Hypothalamus (tissue), 51 donors: ENCODE measurements around the gene CALU.

ENCODE experiments used
- DNase-seq, 51 donors: peaks; one replicate each; lab custom pipeline; 2025; lab: John Stamatoyannopoulos, UW

CALU gene

GRCh38 chr7:128721376-128721775 lies 17.8 kb upstream of the CALU start:
- no peak for DNase-seq

DNA sequence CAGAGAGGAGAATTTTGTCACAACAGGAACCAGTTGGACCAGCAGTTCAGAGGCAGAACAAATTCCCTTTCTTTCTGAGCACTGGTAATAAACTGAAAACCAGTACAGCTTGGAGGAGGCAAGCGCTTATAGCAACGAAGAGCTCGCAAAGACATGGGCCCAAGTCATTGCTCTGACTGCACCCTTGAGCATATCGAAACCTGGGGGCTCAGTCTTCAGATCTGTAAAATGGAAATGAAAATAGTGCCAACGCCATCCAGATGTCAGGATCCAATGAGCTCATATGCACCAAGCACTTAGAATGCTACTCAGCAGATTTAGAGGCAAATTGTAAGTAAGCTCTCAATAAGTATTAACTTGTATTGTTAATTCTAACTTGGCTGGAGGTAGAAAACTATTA lies 14.4 kb upstream of the CALU start:
- no peak for DNase-seq

DNA sequence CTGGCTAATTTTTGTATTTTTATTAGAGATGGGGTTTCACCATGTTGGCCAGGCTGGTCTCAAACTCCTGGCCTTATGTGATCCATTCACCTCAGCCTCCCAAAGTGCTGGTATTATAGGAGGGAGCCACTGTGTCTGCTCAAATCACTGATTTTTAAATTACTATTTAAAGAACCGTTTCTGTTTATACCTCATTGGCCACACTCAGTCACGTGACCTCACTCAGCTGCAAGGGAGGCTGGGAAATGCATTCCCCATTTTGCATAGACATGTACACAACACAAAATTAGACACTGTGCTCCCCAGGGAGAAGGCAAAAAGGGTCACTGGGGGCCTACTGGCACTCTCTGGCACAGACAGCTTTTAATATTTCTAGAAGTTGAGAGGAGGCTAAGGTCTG lies 13.6 kb upstream of the CALU start:
- no peak for DNase-seq

DNA sequence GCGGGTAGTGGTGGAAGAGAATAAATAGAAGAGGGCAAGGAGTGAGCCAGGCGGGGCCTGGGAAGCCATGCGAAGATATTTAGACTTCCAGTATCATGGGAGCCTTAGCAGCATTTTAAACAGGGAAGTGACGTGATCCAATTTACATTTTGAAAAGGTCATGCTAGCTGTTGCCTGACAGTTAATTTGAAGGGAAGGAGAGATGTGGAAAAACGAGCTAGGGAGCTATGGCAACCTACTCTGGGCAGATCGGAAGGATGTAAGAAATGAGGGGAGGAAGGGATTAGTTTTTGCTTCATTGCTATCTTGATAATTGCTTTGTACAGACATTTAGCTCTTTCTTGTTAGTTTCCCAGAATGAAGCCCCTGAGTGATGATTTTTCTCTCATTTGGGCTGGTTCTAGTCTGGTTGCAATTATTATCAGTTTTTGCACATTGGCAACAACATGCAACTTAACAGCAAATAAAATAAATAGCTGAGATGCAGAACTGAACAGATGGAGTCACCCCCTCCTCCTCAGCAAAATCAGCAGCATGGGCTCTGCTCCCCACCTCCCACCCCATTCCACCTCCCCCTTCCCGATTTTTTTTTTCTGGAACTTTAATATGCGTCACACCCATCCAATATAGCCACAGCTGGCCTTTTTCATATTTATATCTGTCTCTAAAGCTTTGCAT lies 13.0 kb upstream of the CALU start:
- DNase-seq = no peak

DNA sequence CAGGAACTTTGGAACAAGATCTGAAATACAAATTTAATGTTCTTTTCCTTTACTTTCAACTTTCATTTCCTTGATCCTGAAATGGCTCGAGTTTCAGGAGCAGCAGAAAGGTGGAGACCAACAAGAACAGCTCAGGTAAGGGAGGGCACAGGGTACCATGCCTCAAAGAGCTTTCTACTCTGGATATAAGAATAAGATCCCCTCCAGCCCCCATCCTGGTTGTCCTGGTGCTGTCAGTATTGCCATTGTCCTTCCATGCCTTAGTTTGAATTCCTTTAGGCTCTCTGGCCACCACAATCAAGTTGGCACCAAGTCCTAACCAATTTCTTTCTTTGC lies 12.5 kb upstream of the CALU start:
- no peak for DNase-seq

DNA sequence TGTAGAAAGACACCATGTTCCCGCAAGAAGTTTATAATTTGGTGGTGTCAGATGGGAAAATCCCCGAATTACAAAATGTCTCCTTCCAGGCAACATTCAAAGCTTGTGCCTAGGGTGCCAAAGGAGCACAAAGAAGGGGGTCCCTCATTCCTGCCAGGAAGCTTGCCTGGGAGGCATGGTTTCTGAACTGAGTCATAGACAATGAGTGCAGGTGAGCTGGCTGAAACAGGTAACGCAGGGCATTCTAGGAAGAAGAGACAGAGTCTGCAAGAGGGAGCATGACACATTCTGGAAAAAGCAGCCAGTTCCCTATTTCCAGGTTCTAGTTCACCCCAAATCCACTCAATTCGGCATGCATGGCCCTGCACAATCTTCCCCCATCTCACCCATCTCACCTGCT lies 11.9 kb upstream of the CALU start:
- no peak for DNase-seq

DNA sequence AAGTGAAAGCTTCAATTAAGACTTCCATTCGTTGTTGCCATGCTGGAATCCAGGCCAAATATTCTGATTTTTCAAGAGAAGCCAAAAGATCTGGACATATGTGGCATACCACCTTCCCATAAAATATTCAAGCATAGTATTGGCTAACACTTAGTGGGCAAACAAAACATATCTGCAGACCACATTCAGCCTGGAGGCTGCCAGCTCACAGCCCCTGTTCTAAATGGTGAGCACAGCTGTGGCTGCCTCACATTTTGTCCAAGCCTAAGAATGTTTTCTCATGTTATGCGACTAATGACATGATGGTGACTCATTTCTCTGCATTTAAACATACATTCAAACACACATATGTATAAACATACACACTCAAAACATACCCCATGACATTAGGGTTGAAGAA lies 10.6 kb upstream of the CALU start:
- no peak for DNase-seq

DNA sequence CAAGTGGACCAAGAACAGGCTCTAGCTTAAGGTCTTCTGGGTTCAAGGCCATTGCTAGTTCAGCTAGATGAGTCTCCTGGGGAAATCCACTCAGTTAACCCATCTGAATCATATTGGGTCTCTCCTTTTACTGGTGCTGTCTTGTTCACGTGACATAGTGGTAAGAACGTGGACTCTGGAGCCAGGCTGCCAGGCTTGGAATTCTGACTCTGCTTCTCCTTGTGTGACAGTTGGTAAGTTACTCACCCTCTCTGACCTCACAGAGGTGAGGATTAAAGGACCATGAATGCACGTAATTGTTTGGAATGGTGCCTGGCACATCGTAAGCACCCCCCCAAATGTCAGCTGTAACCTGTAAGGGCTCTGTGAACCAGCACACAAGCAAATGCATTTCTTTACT lies 9.7 kb upstream of the CALU start:
- no peak for DNase-seq

GRCh38 chr7:128731184-128731583 lies 8.0 kb upstream of the CALU start:
- no peak for DNase-seq

GRCh38 chr7:128732521-128733277 lies 6.5 kb upstream of the CALU start:
- no peak for DNase-seq

GRCh38 chr7:128733278-128733645 lies 5.9 kb upstream of the CALU start:
- DNase-seq = no peak

DNA sequence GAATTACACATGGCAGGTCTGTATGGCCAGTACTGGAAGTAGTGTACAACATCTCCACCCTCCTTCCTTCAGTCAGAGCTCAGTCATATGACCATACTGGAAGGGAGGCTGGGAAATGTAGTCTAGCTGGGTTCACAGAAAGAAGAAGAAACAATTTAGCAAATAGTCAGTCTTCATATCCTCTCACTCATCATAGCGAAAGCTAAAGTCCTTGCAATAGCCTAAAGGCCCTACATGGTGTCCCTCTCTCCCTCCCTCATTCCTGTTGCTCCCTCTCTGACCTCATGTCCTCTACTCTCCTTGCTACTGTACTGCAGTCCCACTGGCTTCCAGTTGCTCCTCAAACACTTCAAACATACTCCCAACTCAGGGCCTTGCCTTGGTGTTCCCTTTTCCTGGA lies 4.3 kb upstream of the CALU start:
- no peak for DNase-seq

GRCh38 chr7:128735436-128735835 lies 3.7 kb upstream of the CALU start:
- DNase-seq = no peak

DNA sequence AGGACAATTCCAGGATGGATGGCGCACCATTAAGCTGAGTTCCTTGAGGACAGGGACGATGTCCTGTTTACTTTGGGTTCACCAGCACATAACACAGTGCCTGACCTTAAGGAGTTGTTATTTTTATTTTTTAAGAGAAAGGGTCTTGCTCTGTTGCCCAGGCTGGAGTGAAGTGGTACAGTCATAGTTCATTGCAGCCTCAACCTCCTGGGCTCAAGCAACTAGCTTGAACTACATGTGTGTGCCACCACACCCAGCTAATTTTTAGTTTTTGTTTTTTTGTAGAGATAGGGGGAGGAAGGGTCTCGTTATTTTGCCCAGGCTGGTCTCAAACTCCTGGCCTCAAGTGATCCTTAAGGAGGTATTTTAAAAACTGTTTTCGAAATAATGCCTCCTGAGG lies 1.7 kb upstream of the CALU start:
- DNase-seq = no peak

GRCh38 chr7:128737867-128738385 lies 1.2 kb upstream of the CALU start:
- no peak for DNase-seq

- peak in 1 of 51 donors; percentile 46 for DNase-seq
These were observed 550 bp upstream of the CALU start for GRCh38 chr7:128738570-128739047.

DNA sequence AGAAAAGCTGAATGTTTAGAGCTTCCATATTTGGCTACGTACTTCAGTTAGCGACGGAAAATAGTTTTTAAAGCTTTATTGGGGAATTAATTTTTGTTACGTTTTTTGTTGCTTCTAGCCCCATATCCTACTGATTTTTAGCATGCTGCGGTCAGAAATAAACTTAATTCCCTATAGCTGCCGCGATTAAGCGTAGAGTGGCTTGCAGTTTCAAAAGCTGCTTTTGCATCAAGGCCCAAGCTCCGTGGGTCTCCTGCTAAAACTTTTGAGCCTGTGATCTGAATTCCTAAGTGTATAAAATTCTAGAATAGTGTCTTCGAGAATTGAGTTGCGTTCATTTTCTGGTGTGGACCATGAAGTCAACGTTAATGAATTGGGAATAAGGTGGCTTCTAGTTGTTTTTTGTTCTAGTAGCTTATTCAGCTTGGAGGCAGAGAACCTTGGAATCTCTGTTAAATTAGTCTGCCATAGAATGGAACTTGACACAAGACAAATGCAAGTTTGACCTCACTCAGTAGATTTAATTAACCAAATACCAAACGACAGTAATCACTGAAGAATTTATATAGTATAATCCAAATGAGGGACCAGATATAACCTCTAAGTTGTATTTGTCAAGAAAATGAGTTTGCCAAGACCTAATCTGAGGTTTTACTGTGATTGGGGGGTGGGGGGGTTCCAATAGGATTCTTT lies 977 bp downstream of the CALU start:
- no peak for DNase-seq

DNA sequence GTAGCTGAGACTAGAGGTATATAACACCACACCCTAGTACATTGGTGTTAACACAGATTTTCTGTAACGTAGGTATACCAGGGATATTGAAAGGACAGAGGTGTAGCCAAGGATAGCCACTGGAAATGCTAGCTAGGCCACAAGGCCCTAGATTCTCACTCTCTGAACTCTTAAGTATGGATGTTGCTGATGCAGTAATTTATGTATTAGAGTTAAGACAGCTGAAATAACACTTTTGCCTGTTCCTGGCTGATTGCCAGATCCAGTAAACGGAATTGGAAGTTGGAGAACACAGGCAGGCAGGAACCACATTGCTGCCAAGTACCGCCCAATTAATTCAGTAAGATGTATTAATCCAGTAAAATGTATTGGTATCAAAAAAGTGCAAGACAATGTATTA lies 1.8 kb downstream of the CALU start:
- DNase-seq = no peak

GRCh38 chr7:128741491-128741890 lies 2.3 kb downstream of the CALU start:
- DNase-seq = no peak

- DNase-seq = no peak
These were observed 3.0 kb downstream of the CALU start for GRCh38 chr7:128742206-128742605.

GRCh38 chr7:128743112-128743772 lies 4.1 kb downstream of the CALU start:
- DNase-seq = no peak
